GM23248 (cell line): ENCODE data around the gene LRGUK. TPM values are rescaled to one million over a fixed set of nuclear protein-coding genes. Genes with fewer than 3 reads are reported as not detected.

Experiments
- DNase-seq: peaks from one replicate; pipeline ENCODE4 v3.0.0-alpha.2; 2015
- H2AFZ ChIP-seq: fragments of 200-600 bp; sonication (generic); 2 replicates; pipeline ENCODE4 v1.6.1; 2016; ENCODE audit warnings: antibody characterized with exemption
- H3F3A ChIP-seq: fragments of 200-600 bp; sonication (generic); 2 replicates; pipeline ENCODE4 v1.6.1; 2016; ENCODE audit warnings: mild to moderate bottlenecking, antibody characterized with exemption, mixed run types; ENCODE audit not compliant: insufficient read depth
- H3K27ac ChIP-seq: fragments of 200-600 bp; sonication (generic); 2 replicates; pipeline ENCODE4 v1.5.1; 2016; ENCODE audit warnings: mild to moderate bottlenecking
- H3K27me3 ChIP-seq: fragments of 200-600 bp; sonication (generic); replicated peaks from 2 replicates; pipeline ENCODE4 v1.6.1; 2016; ENCODE audit warnings: mild to moderate bottlenecking; ENCODE audit not compliant: insufficient read depth
- H3K36me3 ChIP-seq: fragments of 200-600 bp; sonication (generic); 2 replicates; pipeline ENCODE4 v1.6.1; 2016; ENCODE audit warnings: low read depth, mild to moderate bottlenecking
- H3K4me1 ChIP-seq: fragments of 200-600 bp; sonication (generic); 2 replicates; pipeline ENCODE4 v1.6.1; 2016; ENCODE audit warnings: mild to moderate bottlenecking; ENCODE audit not compliant: insufficient read depth
- H3K4me2 ChIP-seq: fragments of 200-600 bp; sonication (generic); one replicate; pipeline ENCODE4 v1.6.1; 2016; ENCODE audit warnings: mild to moderate bottlenecking; ENCODE audit not compliant: unreplicated experiment
- H3K4me3 ChIP-seq: fragments of 200-600 bp; sonication (generic); 2 replicates; pipeline ENCODE4 v1.5.1; 2016; ENCODE audit warnings: mild to moderate bottlenecking
- H3K79me2 ChIP-seq: fragments of 200-600 bp; sonication (generic); 2 replicates; pipeline ENCODE4 v1.6.1; 2016; ENCODE audit warnings: mild to moderate bottlenecking; ENCODE audit not compliant: insufficient read depth
- H3K9ac ChIP-seq: fragments of 200-600 bp; sonication (generic); 2 replicates; pipeline ENCODE4 v1.6.1; 2016; ENCODE audit warnings: mild to moderate bottlenecking
- H3K9me2 ChIP-seq: fragments of 200-600 bp; sonication (generic); 2 replicates; pipeline ENCODE4 v1.6.1; 2016; ENCODE audit warnings: mixed run types, mild to moderate bottlenecking, moderate library complexity; ENCODE audit not compliant: insufficient read depth
- H3K9me3 ChIP-seq: fragments of 200-600 bp; sonication (generic); one replicate; pipeline ENCODE4 v1.6.1; 2017; ENCODE audit warnings: low read depth
- H4K20me1 ChIP-seq: fragments of 200-600 bp; sonication (generic); 2 replicates; pipeline ENCODE4 v1.6.0; 2016; ENCODE audit not compliant: insufficient read depth
- EZH2 ChIP-seq: fragments of 200-600 bp; sonication (generic); IDR thresholded peaks from 2 replicates; pipeline ENCODE4 v1.6.1; 2018; ENCODE audit warnings: antibody characterized with exemption, mild to moderate bottlenecking; ENCODE audit not compliant: insufficient read depth, poor library complexity, severe bottlenecking
- EZH2phosphoT487 ChIP-seq: fragments of 200-600 bp; sonication (generic); IDR thresholded peaks from 2 replicates; pipeline ENCODE4 v1.6.1; 2018; ENCODE audit warnings: antibody characterized with exemption, moderate library complexity, mild to moderate bottlenecking, low read depth; ENCODE audit not compliant: insufficient read depth
- WGBS, 2 experiments: methylation state at CpG; one replicate each; pipeline ENCODE4 v1.1.6; 2015 to 2017; ENCODE audit warnings: low lambda C conversion rate in 2 of 2, low coverage in 1 of 2; ENCODE audit errors: missing lambda C conversion rate in 2 of 2; 5-methylcytosine and 5-hydroxymethylcytosine counted together
- in situ Hi-C: fragments of 300-500 bp; cut with MboI; formaldehyde crosslinking; loops from 2 replicates; pipeline ENCODE4 v1.15.0; 2020
- polyA plus RNA-seq: library from polyadenylated mRNA; unstranded; fragments of >200 nt; fragmentation: Nextera tagmentation; extraction: Ambion mirVana; gene quantifications from 2 replicates; pipeline ENCODE4 v1.2.1, GENCODE V29; 2016
- total RNA-seq: library from RNA; depleted of rRNA; stranded (reverse); fragments of >200 nt; shearing (Covaris generic); gene quantifications from 2 replicates; pipeline ENCODE4 v1.2.3, GENCODE V29; 2014

LRGUK gene
- total and polyA plus RNA-seq, 2 experiments from 2014 or later = 0.11 TPM; not detected in 1

DNA sequence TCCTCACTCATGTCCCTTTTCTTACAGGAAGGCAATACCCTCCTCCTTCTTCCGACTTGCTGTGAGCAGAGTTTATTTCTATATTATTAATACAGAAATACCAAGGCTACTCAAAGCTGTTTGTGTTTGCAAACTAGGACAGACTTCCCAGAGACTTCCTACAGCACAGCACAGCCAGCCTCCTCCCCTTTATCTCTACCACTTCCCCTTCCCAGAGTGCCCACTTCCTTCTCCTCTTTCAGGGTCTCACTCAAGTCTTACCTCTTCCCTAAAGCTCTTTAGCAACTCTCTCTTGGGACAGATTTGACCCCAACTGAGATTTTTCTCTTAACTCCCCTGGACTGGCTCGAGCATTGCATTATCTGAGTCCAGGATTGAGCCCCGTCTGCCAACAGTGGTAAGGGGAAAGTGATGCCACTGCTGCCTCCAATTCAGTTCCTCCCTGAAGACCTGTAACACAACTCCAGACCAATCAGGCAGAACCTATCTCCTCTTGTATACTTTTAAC, 5.5 kb upstream of the LRGUK start:
- no peaks in the 10 kb centered on the region for H3K9me2 ChIP-seq
- TF ChIP-seq EZH2phosphoT487 (no peak), EZH2 (no peak)
- in situ Hi-C loops = no loop called here
- H3K36me3 ChIP-seq = no peaks in the 10 kb centered on the region
- H3K4me1 ChIP-seq = no peaks in the 10 kb centered on the region
- no peak for DNase-seq
- WGBS, 2 experiments = 27 to 36% methylated on average over 3 of the region's 3 CpGs
- H3K4me2 ChIP-seq = no peak overlapping the region
- H3F3A ChIP-seq = no peaks in the 10 kb centered on the region
- no peaks in the 10 kb centered on the region for H3K9me3 ChIP-seq
- H3K4me3 ChIP-seq = no peak overlapping the region
- H4K20me1 ChIP-seq = no peaks in the 10 kb centered on the region
- H2AFZ ChIP-seq = no peak overlapping the region
- no peak overlapping the region for H3K9ac ChIP-seq
- H3K79me2 ChIP-seq = no peaks in the 10 kb centered on the region
- H3K27me3 ChIP-seq = no peaks in the 10 kb centered on the region
- H3K27ac ChIP-seq = no peak overlapping the region

- DNase-seq = no peak
- H3K36me3 ChIP-seq = no peaks in the 10 kb centered on the region
- H3K9me2 ChIP-seq = no peaks in the 10 kb centered on the region
- H2AFZ ChIP-seq = no peak overlapping the region
- in situ Hi-C loops = no loop called here
- H3K4me2 ChIP-seq = no peak overlapping the region
- H3K9ac ChIP-seq = no peak overlapping the region
- no peak overlapping the region for H3K27ac ChIP-seq
- no peaks in the 10 kb centered on the region for H3F3A ChIP-seq
- TF ChIP-seq EZH2 (no peak), EZH2phosphoT487 (no peak)
- 44 to 51% methylated on average over 2 of the region's 2 CpGs for WGBS, 2 experiments
- no peaks in the 10 kb centered on the region for H3K4me1 ChIP-seq
- no peaks in the 10 kb centered on the region for H3K9me3 ChIP-seq
- no peak overlapping the region for H3K4me3 ChIP-seq
- H3K27me3 ChIP-seq = 0 out of 2 replicates have a peak, but pooled peaks cover 1% of the 10 kb centered on the region
- H4K20me1 ChIP-seq = no peaks in the 10 kb centered on the region
- H3K79me2 ChIP-seq = no peaks in the 10 kb centered on the region
These were observed 4.2 kb upstream of the LRGUK start for GRCh38 chr7:134122980-134123379.

DNA sequence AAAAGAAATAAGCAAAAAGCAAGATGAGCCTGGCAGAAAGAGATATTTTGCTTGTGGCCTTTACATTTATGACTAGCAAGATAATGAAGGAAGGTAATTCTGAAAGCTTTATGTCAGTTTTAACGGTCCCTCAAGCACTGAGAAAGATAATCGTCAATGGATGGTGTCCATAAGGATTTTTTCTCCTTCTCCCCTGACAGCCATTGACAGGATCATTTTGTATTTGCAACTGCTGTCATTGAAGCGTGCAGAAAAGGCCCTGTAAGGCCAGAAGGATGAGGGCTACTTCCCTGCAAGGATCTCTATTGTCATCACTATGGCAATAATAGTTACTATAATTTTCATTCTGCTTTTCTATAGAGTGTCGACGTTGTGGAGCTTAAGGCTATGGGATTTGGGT, 994 bp upstream of the LRGUK start:
- no peaks in the 10 kb centered on the region for H3K79me2 ChIP-seq
- in situ Hi-C loops = loop anchor here (25.0 kb wide), 1 partner anchor 286 kb away; no protein-coding TSS in a partner anchor
- TF ChIP-seq EZH2phosphoT487 (no peak), EZH2 (no peak)
- no peaks in the 10 kb centered on the region for H3K9me2 ChIP-seq
- no peak overlapping the region for H3K27ac ChIP-seq
- peaks cover 5% of the 10 kb centered on the region for H3K27me3 ChIP-seq
- no peak overlapping the region for H3K4me3 ChIP-seq
- no peaks in the 10 kb centered on the region for H3F3A ChIP-seq
- H3K4me2 ChIP-seq = no peak overlapping the region
- no peak overlapping the region for H3K9ac ChIP-seq
- no peaks in the 10 kb centered on the region for H3K9me3 ChIP-seq
- H4K20me1 ChIP-seq = no peaks in the 10 kb centered on the region; the same call in 1 of the 2 replicates
- 65 to 72% methylated on average over 5 of the region's 5 CpGs for WGBS, 2 experiments
- DNase-seq = no peak
- no peaks in the 10 kb centered on the region for H3K36me3 ChIP-seq
- no peaks in the 10 kb centered on the region for H3K4me1 ChIP-seq
- H2AFZ ChIP-seq = no peak overlapping the region

- no peak for DNase-seq
- peak overlapping the region; percentile 93 for H3K4me2 ChIP-seq
- H3K9me2 ChIP-seq = no peaks in the 10 kb centered on the region
- H3K27ac ChIP-seq = no peak overlapping the region
- peak overlapping the region; percentile 94 for H2AFZ ChIP-seq
- no peak overlapping the region for H3K9ac ChIP-seq
- in situ Hi-C loops = loop anchor here (25.0 kb wide), 1 partner anchor 286 kb away; no protein-coding TSS in a partner anchor
- peak overlapping the region; percentile 78 for H3K4me3 ChIP-seq
- no peak for TF ChIP-seq EZH2
- no peak for TF ChIP-seq EZH2phosphoT487
- H3K9me3 ChIP-seq = no peaks in the 10 kb centered on the region
- no peaks in the 10 kb centered on the region; the same call in 1 of the 2 replicates for H4K20me1 ChIP-seq
- no peaks in the 10 kb centered on the region for H3K4me1 ChIP-seq
- peaks cover 5% of the 10 kb centered on the region for H3K27me3 ChIP-seq
- WGBS, 2 experiments = 16 to 22% methylated on average over 6 of the region's 6 CpGs
- no peaks in the 10 kb centered on the region for H3K79me2 ChIP-seq
- H3F3A ChIP-seq = no peaks in the 10 kb centered on the region
- no peaks in the 10 kb centered on the region for H3K36me3 ChIP-seq
These were observed 559 bp upstream of the LRGUK start for GRCh38 chr7:134126596-134126965.
